Fibroblast of peridontal ligament (primary cell): ENCODE data around the gene TALDO1.
A peak's percentile ranks its signal among the peaks of the same experiment; 100 is the strongest.
"Not testable (repeated sequence)": the region's sequence is repeated elsewhere in the genome, so short reads cannot be mapped to it uniquely, and the experiment has no call there.

Source experiments
- DNase-seq: peaks from one replicate; pipeline ENCODE4 v3.0.0-alpha.2; 2010; ENCODE audit errors: extremely low read depth

TALDO1 gene

GRCh38 chr11:719214-720016, 27.8 kb upstream of the TALDO1 start:
- no peak for DNase-seq

GRCh38 chr11:720017-720641, 27.1 kb upstream of the TALDO1 start:
- no peak for DNase-seq

DNA sequence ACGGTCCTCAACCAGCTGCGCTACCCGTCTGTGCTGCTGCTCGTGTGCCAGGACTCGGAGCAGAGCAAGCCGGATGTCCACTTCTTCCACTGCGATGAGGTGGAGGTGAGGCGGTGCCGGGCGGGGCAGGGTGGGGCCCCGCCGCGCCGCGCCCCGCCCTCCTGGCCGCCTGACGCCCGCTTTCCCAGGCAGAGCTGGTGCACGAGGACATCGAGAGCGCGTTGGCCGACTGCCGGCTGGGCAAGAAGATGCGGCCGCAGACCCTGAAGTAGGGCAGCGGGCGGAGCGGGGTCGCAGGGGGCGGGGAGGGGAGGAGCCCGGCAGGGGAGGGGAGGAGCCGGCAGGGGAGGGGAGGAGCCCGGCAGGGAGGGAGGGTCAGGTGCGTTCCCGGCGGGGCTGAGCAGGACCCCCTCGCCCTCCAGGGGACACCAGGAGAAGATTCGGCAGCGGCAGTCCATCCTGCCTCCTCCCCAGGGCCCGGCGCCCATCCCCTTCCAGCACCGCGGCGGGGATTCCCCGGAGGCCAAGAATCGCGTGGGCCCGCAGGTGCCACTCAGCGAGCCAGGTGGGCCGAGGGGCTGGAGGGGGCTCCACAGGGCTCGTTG, 26.5 kb upstream of the TALDO1 start:
- no peak for DNase-seq

DNA sequence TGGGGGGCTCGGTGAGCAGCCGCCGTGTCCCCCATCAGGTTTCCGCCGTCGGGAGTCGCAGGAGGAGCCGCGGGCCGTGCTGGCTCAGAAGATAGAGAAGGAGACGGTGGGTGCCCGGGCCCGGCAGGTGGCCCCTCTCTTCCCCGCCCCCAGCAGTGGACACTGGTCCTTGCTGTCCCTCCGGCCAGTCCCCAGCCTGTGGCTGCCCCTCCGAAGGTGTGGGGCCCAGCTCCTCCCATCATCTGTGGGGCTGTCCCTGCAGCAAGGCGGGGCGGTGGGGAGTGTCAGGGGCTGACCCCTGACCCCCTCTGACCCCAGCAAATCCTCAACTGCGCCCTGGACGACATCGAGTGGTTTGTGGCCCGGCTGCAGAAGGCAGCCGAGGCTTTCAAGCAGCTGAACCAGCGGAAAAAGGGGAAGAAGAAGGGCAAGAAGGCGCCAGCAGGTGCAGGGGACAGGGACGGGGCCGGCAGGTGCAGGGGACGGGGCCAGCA, 26.0 kb upstream of the TALDO1 start:
- DNase-seq: no peak

DNA sequence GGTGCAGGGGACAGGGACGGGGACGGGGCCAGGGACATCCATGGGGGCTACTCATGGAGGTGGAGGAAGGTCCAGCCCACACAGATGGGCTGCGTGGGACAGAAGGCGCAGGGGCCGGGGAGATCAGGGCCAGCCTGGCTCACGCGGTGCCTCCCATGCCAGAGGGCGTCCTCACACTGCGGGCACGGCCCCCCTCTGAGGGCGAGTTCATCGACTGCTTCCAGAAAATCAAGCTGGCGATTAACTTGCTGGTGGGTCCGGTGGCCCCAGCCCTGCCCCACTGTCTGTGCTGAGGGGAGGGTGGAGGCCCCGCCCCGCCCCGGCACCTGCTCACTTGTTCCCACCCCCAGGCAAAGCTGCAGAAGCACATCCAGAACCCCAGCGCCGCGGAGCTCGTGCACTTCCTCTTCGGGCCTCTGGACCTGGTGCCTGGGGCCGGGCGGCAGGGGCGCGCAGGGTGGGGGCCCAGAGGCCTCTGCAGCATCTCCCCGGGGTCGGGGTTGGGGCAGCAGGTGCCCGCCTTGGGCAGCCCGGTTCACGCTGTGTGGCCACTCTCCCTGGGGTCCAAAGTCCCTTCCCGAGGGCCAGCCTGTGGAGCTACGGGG, 25.4 kb upstream of the TALDO1 start:
- DNase-seq: no peak

DNA sequence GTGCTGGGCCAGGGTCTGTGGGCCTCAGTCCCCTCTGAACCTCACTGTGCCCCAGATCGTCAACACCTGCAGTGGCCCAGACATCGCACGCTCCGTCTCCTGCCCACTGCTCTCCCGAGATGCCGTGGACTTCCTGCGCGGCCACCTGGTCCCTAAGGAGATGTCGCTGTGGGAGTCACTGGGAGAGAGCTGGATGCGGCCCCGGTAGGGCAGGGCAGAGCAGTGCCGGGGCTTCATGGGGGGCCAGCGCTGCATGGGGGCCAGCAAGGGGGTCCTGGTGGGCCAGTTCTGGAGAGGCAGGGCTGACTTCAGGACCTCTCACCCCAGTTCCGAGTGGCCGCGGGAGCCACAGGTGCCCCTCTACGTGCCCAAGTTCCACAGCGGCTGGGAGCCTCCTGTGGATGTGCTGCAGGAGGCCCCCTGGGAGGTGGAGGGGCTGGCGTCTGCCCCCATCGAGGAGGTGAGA, 24.9 kb upstream of the TALDO1 start:
- no peak for DNase-seq

DNA sequence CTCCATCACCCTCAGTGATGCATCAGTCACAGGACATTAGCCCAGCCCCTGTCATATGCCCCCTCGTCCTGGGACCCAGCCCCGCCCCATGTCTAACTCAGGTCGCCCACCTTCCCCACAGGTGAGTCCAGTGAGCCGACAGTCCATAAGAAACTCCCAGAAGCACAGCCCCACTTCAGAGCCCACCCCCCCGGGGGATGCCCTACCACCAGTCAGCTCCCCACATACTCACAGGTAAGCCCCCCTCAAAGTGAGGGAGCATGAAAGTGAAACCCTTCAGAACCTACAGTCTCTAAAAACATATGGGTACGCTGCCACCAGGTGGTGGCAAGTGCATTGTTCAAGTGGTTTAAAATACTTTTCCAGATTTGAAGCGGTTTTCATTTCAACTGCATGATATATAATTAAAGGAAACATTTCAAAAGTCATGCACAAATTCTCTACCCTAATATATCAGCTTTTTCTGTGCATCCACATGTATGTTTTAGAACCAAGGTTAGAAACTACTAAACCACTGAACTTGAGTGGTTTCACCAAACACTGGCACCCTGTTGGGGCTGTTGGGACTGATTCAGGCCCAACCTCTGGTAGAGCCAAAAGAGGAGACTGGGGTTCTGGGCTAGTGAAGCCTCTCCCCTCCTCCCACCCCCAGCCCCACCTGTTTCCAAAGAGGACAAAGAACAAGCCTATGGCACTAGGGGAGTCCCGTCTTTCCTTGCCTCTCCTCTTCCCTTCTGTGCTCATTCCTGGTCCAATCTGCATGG, 24.0 kb upstream of the TALDO1 start:
- DNase-seq: peak; percentile 64

- no peak for DNase-seq
These were observed 23.1 kb upstream of the TALDO1 start for GRCh38 chr11:724049-724777.

DNA sequence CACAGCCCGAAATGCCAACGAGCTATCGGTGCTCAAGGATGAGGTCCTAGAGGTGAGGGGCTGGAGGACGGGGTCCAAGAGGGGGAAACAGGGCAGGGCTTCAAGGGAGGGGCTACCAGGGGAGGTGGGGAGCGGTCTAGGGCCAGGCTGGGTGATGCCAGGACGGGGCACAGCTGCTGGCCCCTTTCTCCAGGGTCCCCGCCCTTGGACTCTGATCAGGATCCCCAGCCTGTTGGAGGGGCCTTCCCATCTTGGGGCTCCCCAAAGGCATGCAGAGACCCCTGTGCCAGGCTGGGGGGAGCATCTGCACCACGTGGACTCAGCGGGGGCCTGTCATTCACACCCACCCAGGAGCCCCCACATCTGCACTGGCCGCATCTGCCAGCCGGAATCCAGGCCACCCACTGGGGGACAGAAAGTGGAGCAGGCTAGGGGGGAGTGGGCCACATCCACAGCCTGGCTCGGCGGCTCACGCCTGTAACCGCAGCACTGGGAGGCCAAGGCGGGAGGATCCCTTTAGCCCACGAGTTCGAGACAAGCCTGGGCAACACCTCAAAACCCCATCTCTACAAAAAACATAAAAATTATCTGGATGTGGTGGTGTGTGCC, 22.4 kb upstream of the TALDO1 start:
- no peak for DNase-seq

GRCh38 chr11:725624-726202, 21.6 kb upstream of the TALDO1 start:
- no peak for DNase-seq

DNA sequence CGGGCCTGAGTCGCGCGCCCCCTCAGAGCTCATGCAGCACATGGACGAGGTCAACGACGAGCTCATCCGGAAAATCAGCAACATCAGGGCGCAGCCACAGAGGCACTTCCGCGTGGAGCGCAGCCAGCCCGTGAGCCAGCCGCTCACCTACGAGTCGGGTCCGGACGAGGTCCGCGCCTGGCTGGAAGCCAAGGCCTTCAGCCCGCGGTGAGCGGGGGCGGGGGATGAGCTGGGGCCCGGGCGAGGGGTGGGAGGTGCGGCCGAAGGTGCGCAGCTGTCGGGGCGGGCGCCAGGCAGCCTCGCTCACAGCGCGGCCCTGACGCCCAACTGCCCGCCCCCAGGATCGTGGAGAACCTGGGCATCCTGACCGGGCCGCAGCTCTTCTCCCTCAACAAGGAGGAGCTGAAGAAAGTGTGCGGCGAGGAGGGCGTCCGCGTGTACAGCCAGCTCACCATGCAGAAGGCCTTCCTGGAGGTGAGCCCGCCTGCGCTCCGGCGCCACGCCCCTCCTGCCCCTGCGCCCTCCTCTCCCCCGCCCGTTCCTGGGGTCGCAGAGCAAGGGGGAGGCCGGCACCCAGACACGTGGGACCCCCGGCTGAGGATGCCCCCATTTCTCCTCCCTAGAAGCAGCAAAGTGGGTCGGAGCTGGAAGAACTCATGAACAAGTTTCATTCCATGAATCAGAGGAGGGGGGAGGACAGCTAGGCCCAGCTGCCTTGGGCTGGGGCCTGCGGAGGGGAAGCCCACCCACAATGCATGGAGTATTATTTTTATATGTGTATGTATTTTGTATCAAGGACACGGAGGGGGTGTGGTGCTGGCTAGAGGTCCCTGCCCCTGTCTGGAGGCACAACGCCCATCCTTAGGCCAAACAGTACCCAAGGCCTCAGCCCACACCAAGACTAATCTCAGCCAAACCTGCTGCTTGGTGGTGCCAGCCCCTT, 20.7 kb upstream of the TALDO1 start:
- DNase-seq: no peak

DNA sequence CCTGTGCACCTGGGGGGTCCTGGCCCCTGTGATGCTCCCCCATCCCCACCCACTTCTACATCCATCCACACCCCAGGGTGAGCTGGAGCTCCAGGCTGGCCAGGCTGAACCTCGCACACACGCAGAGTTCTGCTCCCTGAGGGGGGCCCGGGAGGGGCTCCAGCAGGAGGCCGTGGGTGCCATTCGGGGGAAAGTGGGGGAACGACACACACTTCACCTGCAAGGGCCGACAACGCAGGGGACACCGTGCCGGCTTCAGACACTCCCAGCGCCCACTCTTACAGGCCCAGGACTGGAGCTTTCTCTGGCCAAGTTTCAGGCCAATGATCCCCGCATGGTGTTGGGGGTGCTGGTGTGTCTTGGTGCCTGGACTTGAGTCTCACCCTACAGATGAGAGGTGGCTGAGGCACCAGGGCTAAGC, 20.0 kb upstream of the TALDO1 start:
- DNase-seq: no peak

DNA sequence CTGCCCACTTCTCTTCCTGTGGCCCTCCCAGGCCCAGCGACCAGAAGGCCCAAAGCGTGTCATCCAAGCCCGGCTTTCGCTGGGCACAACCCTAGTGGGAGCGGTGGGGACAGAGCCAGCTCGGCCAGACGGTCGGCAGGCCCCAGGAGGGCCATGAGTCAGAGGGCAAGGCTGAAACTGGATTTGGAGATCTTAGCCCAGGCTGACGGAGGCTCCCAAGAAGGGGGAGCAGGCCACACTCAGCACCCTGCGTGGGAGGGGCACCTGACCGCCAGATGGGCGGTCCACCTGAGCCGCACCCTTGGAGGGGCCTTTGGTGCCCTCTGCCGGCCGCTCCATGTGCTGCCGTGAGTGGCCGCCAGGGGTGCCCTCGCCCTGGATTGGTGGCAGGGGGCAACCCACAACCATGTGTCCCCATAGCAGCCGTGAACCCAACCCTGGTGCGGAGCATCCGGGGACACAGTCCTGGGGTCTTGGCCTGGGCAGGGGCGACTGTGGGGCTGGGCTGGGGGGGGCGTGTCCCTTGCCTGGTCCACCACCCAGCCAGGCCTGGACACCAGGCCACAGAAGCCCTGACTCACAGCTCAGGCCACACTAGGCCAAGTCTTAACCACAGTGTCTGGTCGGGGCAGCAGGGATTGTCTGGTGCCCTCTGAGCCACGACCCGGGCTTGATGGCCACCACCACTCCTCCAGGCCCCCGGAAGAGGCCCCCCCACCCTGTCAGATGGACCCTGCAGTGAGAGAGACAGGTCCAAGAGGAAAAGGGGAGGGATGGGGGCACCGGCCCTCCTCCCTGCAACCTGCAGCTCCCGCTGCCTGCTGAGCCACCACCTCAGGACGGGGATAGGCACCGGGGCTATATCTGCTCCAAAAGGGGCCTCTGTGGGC, 19.2 kb upstream of the TALDO1 start:
- DNase-seq: peak; percentile 85

- DNase-seq: no peak
These were observed 18.3 kb upstream of the TALDO1 start for GRCh38 chr11:728901-729491.

GRCh38 chr11:729492-730074, 17.7 kb upstream of the TALDO1 start:
- no peak for DNase-seq

DNA sequence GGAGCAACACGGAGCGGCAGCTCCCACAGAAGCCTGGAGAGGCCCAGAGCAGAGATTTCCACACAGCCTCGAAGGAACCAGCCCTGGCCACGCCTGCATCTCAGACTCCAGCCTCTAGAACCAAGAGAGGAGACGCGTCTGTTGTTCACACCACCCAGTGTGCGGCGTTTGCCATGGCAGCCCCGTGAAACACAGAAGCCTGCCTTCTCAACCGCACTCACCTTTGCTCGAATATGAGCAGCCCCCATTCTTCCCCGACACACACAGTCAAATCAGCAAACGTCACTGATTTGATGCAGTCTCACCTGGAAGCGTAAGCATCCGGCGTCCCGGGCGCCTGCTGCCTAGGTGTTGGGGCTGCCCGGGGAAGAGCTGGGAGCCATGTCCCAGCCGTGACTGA, 14.2 kb upstream of the TALDO1 start:
- no peak for DNase-seq

GRCh38 chr11:734541-734940, 12.7 kb upstream of the TALDO1 start:
- DNase-seq: not testable (repeated sequence)
